Measurements from ENCODE around the gene CHAF1B. TPM values are rescaled to one million over a fixed set of nuclear protein-coding genes. Genes with fewer than 3 reads are reported as not detected.
"Not testable (repeated sequence)": the region's sequence is repeated elsewhere in the genome, so short reads cannot be mapped to it uniquely, and the experiment has no call there.

The CHAF1B gene
- total RNA-seq, 2 donors from 2014 or later, result 0.84 to 1.4 TPM

GRCh38 chr21:36384885-36385232 is 333 bp upstream of the CHAF1B start:
- no peak for DNase-seq
- no peak for ATAC-seq
- intact Hi-C loops (cut with DNase I), result no loop called here

- DNase-seq (no peak), ATAC-seq (no peak)
- intact Hi-C loops (cut with DNase I), result no loop called here
Observed at GRCh38 chr21:36386031-36386642, 945 bp downstream of the CHAF1B start.

GRCh38 chr21:36388096-36388495 is 2.9 kb downstream of the CHAF1B start:
- no peak for DNase-seq
- ATAC-seq, result no peak
- intact Hi-C loops (cut with DNase I), result no loop called here

- no peak for ATAC-seq
- intact Hi-C loops (cut with DNase I), result no loop called here
- DNase-seq, result no peak
Observed at GRCh38 chr21:36388835-36389234, 3.6 kb downstream of the CHAF1B start.

GRCh38 chr21:36391649-36392048 is 6.5 kb downstream of the CHAF1B start:
- intact Hi-C loops (cut with DNase I); ATAC-seq; DNase-seq: not testable (repeated sequence)

GRCh38 chr21:36395353-36396111 is 10.3 kb downstream of the CHAF1B start:
- intact Hi-C loops (cut with DNase I), result no loop called here
- ATAC-seq (no peak), DNase-seq (no peak)

GRCh38 chr21:36396325-36396724 is 11.1 kb downstream of the CHAF1B start:
- ATAC-seq (no peak), DNase-seq (no peak)
- intact Hi-C loops (cut with DNase I), result no loop called here

GRCh38 chr21:36396971-36397370 is 11.8 kb downstream of the CHAF1B start:
- DNase-seq, result no peak
- intact Hi-C loops (cut with DNase I), result no loop called here
- no peak for ATAC-seq

- intact Hi-C loops (cut with DNase I), result no loop called here
- no peak for DNase-seq
- no peak for ATAC-seq
Observed at GRCh38 chr21:36397606-36398005, 12.4 kb downstream of the CHAF1B start.

- not testable (repeated sequence) for ATAC-seq
Observed at GRCh38 chr21:36399736-36400135, 14.5 kb downstream of the CHAF1B start.

GRCh38 chr21:36400719-36401118 is 15.5 kb downstream of the CHAF1B start:
- ATAC-seq, result no peak
- intact Hi-C loops (cut with DNase I), result no loop called here
- DNase-seq, result no peak

More at GRCh38 chr21:36399736-36400135, 14.5 kb downstream of the CHAF1B start:
- DNase-seq; intact Hi-C loops (cut with DNase I): not testable (repeated sequence)

- DNase-seq (peak; percentile 0), ATAC-seq (no peak)
- intact Hi-C loops (cut with DNase I), result no loop called here
Observed at GRCh38 chr21:36402339-36402738, 17.1 kb downstream of the CHAF1B start.

GRCh38 chr21:36403713-36404112 is 18.5 kb downstream of the CHAF1B start:
- peak; percentile 1 for DNase-seq
- intact Hi-C loops (cut with DNase I), result no loop called here
- no peak for ATAC-seq

GRCh38 chr21:36408568-36408967 is 23.4 kb downstream of the CHAF1B start:
- DNase-seq, result no peak
- ATAC-seq, result no peak
- intact Hi-C loops (cut with DNase I), result no loop called here

GRCh38 chr21:36411301-36411700 is 26.1 kb downstream of the CHAF1B start:
- intact Hi-C loops (cut with DNase I), result no loop called here
- no peak for ATAC-seq
- no peak for DNase-seq

- DNase-seq (no peak), ATAC-seq (no peak)
- intact Hi-C loops (cut with DNase I), result no loop called here
Observed at GRCh38 chr21:36412916-36413315, 27.7 kb downstream of the CHAF1B start.

GRCh38 chr21:36415375-36415774 is 30.2 kb downstream of the CHAF1B start:
- ATAC-seq, result no peak
- no peak for DNase-seq
- intact Hi-C loops (cut with DNase I), result no loop called here

- intact Hi-C loops (cut with DNase I), result no loop called here
- DNase-seq, result no peak
- ATAC-seq, result no peak
Observed at GRCh38 chr21:36419241-36419640, 34.0 kb downstream of the CHAF1B start.

GRCh38 chr21:36419996-36420395 is 34.8 kb downstream of the CHAF1B start:
- intact Hi-C loops (cut with DNase I), result loop anchor here in 1 of 2 donors (2.0 kb wide), 1 partner anchor 507 kb away; no protein-coding TSS in a partner anchor
- peak; percentile 90 for DNase-seq

GRCh38 chr21:36420571-36421339 is 35.6 kb downstream of the CHAF1B start:
- intact Hi-C loops (cut with DNase I), result loop anchor here in 1 of 2 donors (2.0 kb wide), 1 partner anchor 506 kb away; no protein-coding TSS in a partner anchor
- ATAC-seq (no peak), DNase-seq (no peak)

More at GRCh38 chr21:36419996-36420395, 34.8 kb downstream of the CHAF1B start:
- ATAC-seq, result peak; percentile 83 to 90
